Lower leg skin (tissue), 4 donors: Measurements from ENCODE around the gene DIP2A. TPM values are rescaled to one million over a fixed set of nuclear protein-coding genes. Genes with fewer than 3 reads are reported as not detected.

ENCODE experiments used
- DNase-seq, 2 donors: peaks; one replicate each; pipeline ENCODE4 v3.0.0-alpha.2; 2019; ENCODE audit warnings: low spot score in 2 of 2
- H3K4me3 ChIP-seq: fragments of 200-600 bp; sonication (generic); 2 replicates; pipeline ENCODE4 v1.5.1; 2017; ENCODE audit warnings: mild to moderate bottlenecking, low read depth; ENCODE audit not compliant: poor library complexity, severe bottlenecking
- POLR2A ChIP-seq, 2 donors: fragments of 450-650 bp; IDR thresholded peaks; one replicate each; pipeline ENCODE4 v1.6.1; 2016 to 2017; ENCODE audit warnings: antibody characterized with exemption in 2 of 2, mild to moderate bottlenecking in 1 of 2, moderate library complexity in 1 of 2
- WGBS, 2 donors: methylation state at CpG; one replicate each; pipeline ENCODE4 v1.1.5; 2018; 5-methylcytosine and 5-hydroxymethylcytosine counted together
- intact Hi-C: fragments of 100-400 bp; cut with DNase I; formaldehyde crosslinking; loops from one replicate; pipeline ENCODE4 v1.15.0; 2023; ENCODE audit warnings: low total_unique reads
- total RNA-seq, 4 donors: library from RNA; depleted of rRNA; stranded (reverse); fragments of >200 nt; gene quantifications; one replicate each; pipeline ENCODE4 v1.1.0, GENCODE V29; 2016
- TF ChIP-seq, protein P1 (sequence below), 3 donors: fragments of 450-650 bp; IDR thresholded peaks; one replicate each; pipeline ENCODE4 v1.5.1; 2016; ENCODE audit warnings: antibody characterized with exemption in 3 of 3, mild to moderate bottlenecking in 3 of 3, moderate library complexity in 2 of 3

Gene DIP2A
- total RNA-seq, 4 donors from 2014 or later: 37.3 to 77.8 (median 38.5) TPM

DNA sequence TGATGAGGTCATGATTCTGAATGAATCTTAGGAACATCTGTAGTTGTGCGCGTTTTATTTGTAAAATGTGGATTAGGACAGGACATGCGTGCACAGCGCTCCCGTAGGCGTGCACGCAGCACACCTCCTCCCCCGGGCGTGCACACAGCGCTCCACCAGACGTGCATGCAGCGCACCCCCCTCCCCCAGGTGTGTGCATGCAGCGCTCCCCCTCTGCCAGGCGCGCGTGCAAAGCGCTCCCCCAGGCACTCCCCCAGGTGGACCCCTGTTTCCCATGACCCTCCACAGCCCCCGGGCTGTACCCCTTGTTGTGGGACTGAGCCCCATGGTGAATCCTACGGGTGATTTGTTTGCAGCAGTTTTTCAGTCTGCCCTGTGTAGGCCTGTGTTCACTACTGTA lies 84.6 kb downstream of the DIP2A start:
- WGBS, 2 donors: 94 to 97% methylated on average over 19 of the region's 19 CpGs
- H3K4me3 ChIP-seq: no peak overlapping the region
- TF ChIP-seq POLR2A (IDR thresholded peaks at IDR 0.05): no peak
- TF ChIP-seq, protein P1, sequence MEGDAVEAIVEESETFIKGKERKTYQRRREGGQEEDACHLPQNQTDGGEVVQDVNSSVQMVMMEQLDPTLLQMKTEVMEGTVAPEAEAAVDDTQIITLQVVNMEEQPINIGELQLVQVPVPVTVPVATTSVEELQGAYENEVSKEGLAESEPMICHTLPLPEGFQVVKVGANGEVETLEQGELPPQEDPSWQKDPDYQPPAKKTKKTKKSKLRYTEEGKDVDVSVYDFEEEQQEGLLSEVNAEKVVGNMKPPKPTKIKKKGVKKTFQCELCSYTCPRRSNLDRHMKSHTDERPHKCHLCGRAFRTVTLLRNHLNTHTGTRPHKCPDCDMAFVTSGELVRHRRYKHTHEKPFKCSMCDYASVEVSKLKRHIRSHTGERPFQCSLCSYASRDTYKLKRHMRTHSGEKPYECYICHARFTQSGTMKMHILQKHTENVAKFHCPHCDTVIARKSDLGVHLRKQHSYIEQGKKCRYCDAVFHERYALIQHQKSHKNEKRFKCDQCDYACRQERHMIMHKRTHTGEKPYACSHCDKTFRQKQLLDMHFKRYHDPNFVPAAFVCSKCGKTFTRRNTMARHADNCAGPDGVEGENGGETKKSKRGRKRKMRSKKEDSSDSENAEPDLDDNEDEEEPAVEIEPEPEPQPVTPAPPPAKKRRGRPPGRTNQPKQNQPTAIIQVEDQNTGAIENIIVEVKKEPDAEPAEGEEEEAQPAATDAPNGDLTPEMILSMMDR (IDR thresholded peaks at IDR 0.05): no peak
- DNase-seq: no peak
- intact Hi-C loops: no loop called here

DNA sequence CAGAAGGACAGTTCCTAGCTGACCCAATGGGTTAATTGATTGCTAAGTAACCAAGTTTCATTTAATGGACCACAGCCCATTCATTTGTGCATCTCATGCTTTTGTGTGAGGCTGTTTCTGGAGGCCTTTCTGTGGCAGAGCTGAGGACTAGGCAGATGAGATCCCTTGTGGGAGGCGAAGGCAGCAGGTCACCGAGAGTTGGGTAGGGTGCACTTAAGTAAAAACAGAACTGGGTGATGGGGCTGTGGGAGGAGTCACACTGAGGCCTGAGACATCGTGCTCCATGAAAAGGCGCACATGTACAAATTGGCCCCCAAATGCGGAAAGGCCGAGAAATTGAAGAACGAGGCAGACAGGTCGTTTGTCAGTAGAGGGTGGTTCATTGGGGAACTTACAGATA lies 85.3 kb downstream of the DIP2A start:
- WGBS, 2 donors: 90 to 91% methylated on average over 8 of the region's 8 CpGs
- DNase-seq: no peak
- no peak for TF ChIP-seq POLR2A (IDR thresholded peaks at IDR 0.05)
- TF ChIP-seq, protein P1 (IDR thresholded peaks at IDR 0.05): no peak
- H3K4me3 ChIP-seq: no peak overlapping the region
- intact Hi-C loops: no loop called here

DNA sequence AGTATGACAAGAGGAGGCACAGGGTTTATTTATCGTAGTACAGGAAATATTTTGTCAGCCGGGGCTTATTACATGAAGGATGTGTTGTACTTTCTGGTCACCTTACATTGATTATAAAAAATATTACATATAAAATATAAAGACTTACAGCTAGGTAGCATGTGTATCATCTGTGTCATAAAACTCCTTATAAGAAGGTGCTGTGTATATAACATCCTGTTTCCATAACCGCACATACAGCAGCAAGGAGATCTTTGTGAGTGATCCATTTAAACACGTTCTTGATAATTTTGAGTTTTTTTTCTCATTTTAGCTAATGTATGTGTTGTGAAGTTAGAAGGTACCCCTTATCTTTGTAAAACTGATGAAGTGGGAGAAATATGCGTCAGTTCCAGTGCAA lies 86.1 kb downstream of the DIP2A start:
- no peak for TF ChIP-seq POLR2A (IDR thresholded peaks at IDR 0.05)
- TF ChIP-seq, protein P1 (IDR thresholded peaks at IDR 0.05): no peak
- DNase-seq: no peak
- intact Hi-C loops: no loop called here
- H3K4me3 ChIP-seq: no peak overlapping the region
- WGBS, 2 donors: 87 to 89% methylated on average over 5 of the region's 5 CpGs

DNA sequence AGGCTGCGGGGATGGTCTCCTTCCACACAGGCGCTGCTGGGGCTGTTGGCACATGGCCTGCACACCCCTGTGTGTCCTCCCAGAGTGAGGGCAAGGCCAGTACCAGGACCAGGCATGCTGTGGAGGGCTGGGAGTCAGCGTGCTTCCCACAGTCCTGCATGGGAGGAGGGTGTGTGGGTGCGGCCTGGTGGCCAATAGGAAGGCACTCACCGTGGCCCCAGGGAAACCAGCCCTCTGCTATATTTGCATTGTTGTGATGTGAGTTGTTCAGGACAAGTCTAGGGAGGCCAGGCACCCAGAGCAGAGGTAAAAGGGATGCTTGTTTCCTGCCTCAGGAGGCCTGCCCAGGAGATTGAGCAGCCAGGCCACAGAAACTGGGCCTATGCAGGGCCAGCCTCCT lies 86.7 kb downstream of the DIP2A start:
- TF ChIP-seq, protein P1 (IDR thresholded peaks at IDR 0.05): no peak
- no peak for TF ChIP-seq POLR2A (IDR thresholded peaks at IDR 0.05)
- intact Hi-C loops: no loop called here
- no peak overlapping the region for H3K4me3 ChIP-seq
- WGBS, 2 donors: 81 to 85% methylated on average over 5 of the region's 5 CpGs
- no peak for DNase-seq

DNA sequence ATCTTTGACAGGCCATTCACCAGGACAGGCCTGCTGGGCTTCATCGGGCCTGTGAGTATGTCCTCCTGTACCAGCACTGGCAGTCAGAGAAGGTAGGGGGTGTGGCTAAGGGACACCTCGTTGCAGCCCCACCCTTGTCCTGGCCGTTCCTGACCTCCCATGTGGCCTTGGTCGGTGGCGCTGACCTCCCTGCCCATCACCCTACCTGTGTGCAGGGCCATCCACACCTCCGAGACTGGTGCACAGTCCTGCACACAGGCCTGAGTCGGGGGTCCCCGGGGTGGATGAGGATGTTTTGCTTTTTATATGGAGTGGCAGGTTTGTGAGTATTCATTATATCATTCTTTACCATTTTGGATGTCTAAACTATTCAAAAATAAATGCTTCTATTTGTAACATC lies 87.2 kb downstream of the DIP2A start:
- intact Hi-C loops: no loop called here
- TF ChIP-seq, protein P1 (IDR thresholded peaks at IDR 0.05): no peak
- no peak for TF ChIP-seq POLR2A (IDR thresholded peaks at IDR 0.05)
- no peak overlapping the region for H3K4me3 ChIP-seq
- no peak for DNase-seq
- WGBS, 2 donors: 85 to 91% methylated on average over 8 of the region's 8 CpGs

DNA sequence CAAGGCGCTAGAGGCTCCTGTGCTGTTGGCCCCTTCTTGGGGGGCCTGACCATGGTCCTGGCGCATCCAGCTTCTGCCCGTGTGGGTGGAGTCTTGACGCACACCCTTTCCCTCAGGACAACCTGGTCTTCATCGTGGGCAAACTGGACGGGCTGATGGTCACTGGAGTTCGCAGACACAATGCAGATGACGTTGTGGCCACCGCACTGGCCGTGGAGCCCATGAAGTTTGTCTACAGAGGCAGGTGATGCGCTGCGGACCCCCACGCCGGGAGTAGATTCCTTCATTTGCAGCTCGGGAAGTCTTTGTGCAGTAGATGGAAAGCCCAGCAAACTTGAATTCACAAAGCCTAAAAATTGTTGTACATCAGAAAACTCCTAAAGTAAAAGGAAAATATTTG lies 88.1 kb downstream of the DIP2A start:
- TF ChIP-seq, protein P1 (IDR thresholded peaks at IDR 0.05): no peak
- TF ChIP-seq POLR2A (IDR thresholded peaks at IDR 0.05): no peak
- no peak for DNase-seq
- WGBS, 2 donors: 94 to 95% methylated on average over 15 of the region's 15 CpGs

More for the DNA sequence above, 88.1 kb downstream of the DIP2A start:
- intact Hi-C loops: no loop called here
- H3K4me3 ChIP-seq: no peak overlapping the region
